ENCODE results near the gene SRCIN1.
"Not testable (repeated sequence)": the region's sequence is repeated elsewhere in the genome, so short reads cannot be mapped to it uniquely, and the experiment has no call there.

The SRCIN1 gene

GRCh38 chr17:38605841-38606645 is at the start of gene SRCIN1:
Gene SRCIN1 (minus strand): TSS chr17:38605952. CDS start chr17:38605705, 247 bp downstream.
- peak; percentile 27 for DNase-seq

- no peak for DNase-seq
These were observed 49.0 kb upstream of the SRCIN1 start for GRCh38 chr17:38654411-38655398.

- no peak for DNase-seq
These were observed 47.9 kb upstream of the SRCIN1 start for GRCh38 chr17:38653679-38654078.

GRCh38 chr17:38653230-38653629 is 47.5 kb upstream of the SRCIN1 start:
- no peak for DNase-seq

GRCh38 chr17:38650653-38651173 is 45.0 kb upstream of the SRCIN1 start:
- DNase-seq: not testable (repeated sequence)

- no peak for DNase-seq
These were observed 32.2 kb upstream of the SRCIN1 start for GRCh38 chr17:38637951-38638350.

GRCh38 chr17:38636054-38636453 is 30.3 kb upstream of the SRCIN1 start:
- no peak for DNase-seq

- no peak for DNase-seq
These were observed 26.6 kb upstream of the SRCIN1 start for GRCh38 chr17:38632334-38632733.

GRCh38 chr17:38628441-38628840 is 22.7 kb upstream of the SRCIN1 start:
- DNase-seq: no peak

- DNase-seq: no peak
These were observed 22.2 kb upstream of the SRCIN1 start for GRCh38 chr17:38627957-38628356.

- DNase-seq: not testable (repeated sequence)
These were observed 21.0 kb upstream of the SRCIN1 start for GRCh38 chr17:38626606-38627226.

- DNase-seq: no peak
These were observed 19.7 kb upstream of the SRCIN1 start for GRCh38 chr17:38625482-38625881.

GRCh38 chr17:38624782-38625355 is 19.1 kb upstream of the SRCIN1 start:
- DNase-seq: not testable (repeated sequence)

- DNase-seq: no peak
These were observed 15.8 kb upstream of the SRCIN1 start for GRCh38 chr17:38621538-38621937.

GRCh38 chr17:38620551-38621277 is 15.0 kb upstream of the SRCIN1 start:
- DNase-seq: no peak

- DNase-seq: no peak
These were observed 14.3 kb upstream of the SRCIN1 start for GRCh38 chr17:38619937-38620550.

GRCh38 chr17:38619451-38619795 is 13.7 kb upstream of the SRCIN1 start:
- no peak for DNase-seq

- no peak for DNase-seq
These were observed 12.4 kb upstream of the SRCIN1 start for GRCh38 chr17:38617967-38618760.

GRCh38 chr17:38617074-38617860 is 11.5 kb upstream of the SRCIN1 start:
- no peak for DNase-seq

GRCh38 chr17:38616361-38616760 is 10.6 kb upstream of the SRCIN1 start:
- no peak for DNase-seq

Measured in activated gamma-delta T cell treated with Interleukin-2 at 50 U/mL for 16 hours (primary cell).